T-helper 22 cell (primary cell): ENCODE data around the gene LIMCH1.
"Not testable (repeated sequence)": the region's sequence is repeated elsewhere in the genome, so short reads cannot be mapped to it uniquely, and the experiment has no call there.

Experiments
- DNase-seq: peaks from one replicate; pipeline ENCODE4 v3.0.0-alpha.2; 2020; ENCODE audit warnings: low read depth

The LIMCH1 gene

DNA sequence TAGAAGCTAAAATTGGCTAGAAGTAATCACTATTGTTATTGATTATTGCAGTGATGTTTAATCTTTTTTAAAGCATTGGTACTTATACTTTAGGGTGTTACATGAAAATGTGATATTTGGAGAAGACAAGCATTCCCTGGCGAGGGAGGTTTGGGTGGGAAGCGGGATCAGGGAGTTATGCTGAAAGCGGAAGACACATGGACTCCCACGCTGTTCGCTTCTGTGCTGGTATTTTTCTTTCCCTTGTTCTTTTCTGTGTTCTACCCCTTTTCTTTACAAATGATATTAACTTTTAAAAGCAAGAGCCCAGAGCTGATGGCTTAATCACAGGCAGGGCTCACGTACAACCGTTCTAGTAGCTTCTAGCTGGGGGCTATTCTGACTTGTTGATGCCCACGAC is 148.9 kb downstream of the LIMCH1 start:
- DNase-seq = no peak

DNA sequence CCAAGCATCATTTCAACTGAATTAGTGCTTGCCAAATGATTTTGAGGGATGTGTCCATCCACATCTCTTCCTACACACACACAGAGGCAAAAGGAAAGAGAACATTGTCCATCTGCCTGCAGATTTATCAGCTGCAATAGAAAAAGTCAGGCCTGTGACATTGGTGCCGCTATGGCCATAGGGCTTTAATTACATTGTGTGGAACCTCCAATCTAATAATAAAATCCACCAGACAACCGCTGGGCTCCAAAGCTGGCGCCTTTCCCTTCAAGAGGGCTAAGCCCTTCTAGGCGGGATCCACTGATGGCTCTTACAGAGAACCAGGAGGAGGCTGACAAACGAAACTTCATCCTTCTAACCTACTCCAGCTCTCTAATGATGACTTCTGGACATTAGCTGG is 150.0 kb downstream of the LIMCH1 start:
- no peak for DNase-seq

DNA sequence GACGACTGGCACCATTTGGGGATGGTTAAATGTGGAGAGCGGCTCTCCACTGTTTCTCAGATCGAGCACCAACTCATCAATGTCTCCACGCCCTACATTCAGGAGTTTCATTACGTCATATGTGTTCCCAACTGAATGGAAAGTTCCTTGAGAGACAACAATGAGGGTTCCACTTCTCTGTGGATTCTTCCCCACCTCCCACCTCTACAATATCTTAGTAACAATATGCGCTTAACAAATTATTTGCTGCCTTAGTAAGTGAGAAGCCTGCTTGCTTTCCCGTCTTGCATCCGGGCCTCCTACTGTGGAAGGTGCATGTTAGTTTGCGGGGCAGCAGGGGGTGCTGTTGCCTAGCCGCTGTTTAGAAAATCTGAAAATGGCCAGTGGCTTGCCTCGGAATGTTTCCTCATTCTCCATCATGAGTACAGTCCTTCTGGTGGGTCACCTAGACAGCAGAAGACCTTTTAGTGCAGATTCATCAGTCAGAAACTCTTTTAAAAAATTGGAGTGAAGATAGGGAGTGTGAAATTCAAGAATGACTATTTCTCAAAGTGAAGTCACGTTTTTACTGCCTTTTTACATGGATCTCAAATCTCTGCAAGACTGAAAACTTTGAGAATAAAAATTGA is 154.9 kb downstream of the LIMCH1 start:
- DNase-seq = no peak

DNA sequence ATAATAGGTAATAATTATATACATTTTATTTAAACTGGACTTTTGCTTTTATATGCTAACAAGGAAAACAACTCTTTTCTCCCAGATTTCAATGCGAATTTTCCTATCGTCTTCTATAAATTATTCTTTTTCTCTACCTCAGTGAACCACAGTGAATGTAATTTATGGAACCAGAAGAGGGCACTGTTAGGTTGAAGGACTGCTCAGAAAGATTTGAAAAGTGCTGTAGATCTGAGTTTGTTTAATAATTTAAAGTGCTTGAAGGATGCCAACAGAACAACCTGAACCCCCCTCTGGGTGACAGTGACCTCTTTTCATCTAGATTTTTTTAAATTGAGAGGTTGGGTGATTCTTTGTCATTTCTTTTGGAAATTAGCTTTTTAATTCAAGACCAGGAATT is 155.7 kb downstream of the LIMCH1 start:
- DNase-seq = no peak

DNA sequence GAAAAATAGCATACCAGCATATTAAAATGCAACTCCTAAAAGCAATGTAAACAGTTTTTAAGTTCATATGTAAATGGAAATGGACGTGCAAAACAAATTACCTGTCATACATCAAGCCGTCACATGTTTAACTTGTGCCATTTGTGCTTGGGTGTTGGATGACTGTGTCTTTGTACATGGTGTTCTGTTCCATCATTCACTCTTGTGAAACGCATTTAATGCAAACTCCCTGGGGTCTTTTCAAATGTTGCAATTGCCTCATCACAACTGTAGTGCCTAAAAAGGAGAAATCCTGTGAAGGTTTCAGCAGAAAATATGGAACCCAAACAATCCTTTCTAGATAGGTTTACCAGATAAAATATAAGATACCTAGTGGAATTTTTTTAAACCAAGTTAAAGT is 158.2 kb downstream of the LIMCH1 start:
- no peak for DNase-seq

DNA sequence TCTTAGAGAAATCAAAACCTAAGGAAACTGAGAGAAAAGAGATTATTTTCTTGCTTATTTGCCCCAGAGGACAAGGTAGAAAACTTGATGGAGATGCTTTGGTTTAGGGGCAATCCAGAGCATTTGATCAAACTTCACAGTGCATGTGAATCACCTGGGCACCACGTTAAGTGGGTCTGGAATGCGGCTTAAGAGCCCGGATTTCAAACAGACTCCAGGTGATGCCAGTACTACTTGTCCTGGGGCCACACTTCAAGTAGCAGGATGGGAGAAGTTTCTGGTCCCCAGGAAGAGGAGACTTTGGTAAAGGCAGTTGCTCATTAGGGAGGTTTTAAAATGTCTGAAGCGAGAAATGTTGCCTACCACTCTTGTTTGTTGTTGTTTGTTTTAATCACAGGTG is 158.8 kb downstream of the LIMCH1 start:
- no peak for DNase-seq

DNA sequence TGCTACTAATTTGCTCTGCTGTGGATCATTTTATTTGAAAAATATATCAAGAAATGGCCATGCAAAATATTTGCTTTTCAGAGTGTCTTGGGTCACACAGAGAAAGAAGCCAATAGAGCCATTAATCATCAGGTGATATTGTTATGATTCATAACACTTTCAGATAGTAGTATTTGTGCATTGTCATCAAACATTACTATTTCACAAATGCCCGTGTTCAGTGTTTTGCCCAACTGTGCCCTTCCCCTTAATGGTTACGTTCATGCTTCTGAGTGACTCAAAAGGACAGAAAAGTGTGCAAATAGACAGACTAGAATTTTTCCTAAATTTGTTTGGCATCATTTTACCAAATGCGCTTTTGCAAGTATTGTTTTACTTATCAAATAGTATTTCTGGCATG is 164.0 kb downstream of the LIMCH1 start:
- no peak for DNase-seq

DNA sequence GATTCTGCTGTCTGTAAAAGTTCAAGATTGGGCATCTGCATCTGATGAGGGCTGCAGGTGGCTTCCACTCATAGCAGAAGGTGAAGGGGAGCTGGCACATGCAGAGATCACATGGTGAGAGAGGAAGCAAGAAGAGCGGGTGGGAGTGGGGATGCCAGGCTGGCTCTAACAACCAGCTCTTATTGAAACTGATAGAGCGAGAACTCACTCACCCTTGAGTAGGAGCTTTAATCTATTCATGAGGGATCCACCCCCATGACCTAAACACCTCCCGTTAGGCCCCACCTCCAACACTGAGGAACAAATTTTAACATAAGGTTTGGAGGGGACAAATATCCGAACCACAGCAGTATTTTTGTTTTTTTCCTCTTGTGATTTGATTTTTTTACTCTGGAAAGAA is 164.8 kb downstream of the LIMCH1 start:
- DNase-seq = no peak

DNA sequence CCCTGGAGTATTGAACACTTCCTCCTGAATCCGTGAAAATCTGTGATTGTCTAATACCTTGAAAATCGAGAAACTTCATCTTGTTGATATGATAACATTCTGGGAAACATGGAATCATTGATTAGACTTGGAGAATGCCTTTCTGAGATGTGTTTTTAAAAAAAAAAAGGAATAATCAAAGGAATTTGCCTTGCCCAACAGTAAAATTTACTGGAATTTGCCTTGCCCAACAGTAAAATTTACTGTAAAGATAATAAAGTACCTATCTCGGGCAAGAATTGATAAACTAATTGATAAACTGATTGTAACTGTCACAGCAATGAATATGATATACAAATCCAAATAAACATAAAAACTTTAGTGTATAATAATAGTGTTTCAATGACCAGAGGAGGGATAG is 165.8 kb downstream of the LIMCH1 start:
- no peak for DNase-seq

DNA sequence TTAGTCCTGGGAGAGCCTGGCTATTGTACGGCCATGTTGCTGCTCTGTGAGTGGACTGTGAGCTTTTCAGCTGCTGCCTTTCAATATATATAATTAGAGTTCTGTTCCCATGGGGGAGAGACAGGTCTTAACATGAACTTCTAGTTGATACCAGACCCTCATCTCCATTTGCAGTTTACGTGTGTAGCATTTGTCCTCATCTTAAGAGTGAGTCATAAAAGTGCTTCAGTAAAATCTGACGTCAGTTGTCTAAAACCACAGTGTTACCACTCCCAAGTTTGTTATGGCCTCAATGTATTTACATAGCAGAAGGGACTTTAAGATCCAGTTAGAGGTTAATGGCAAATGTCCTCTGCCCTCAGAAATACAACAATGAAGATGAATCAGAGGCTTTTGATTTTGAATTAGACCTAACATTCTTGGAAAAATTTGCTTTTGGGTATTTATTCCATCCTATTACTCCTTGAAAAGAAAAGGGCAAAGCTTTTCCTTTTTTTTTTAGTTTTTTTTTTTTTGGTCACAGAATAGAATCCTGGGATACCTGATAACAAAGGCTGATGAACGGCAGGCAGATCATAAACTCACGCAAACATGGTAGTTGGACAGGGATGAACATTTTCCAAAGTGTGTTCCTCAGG is 172.0 kb downstream of the LIMCH1 start:
- DNase-seq = no peak

DNA sequence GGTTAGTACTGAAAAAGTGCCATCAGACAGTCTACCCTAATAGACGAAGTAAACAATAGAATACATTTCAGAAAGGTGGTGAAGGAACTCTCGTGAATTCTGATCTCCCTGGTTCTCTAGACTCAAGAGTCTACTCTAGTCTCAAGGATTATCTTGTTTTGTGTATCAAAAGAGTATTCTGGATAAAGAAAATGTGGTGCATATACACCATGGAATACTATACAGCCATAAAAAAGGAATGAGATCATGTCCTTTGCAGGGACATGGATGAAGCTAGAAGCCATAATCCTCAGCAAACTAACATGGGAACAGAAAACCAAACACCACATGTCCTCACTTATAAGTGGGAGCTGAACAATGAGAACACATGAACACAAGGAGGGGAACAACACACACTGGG is 173.7 kb downstream of the LIMCH1 start:
- not testable (repeated sequence) for DNase-seq

DNA sequence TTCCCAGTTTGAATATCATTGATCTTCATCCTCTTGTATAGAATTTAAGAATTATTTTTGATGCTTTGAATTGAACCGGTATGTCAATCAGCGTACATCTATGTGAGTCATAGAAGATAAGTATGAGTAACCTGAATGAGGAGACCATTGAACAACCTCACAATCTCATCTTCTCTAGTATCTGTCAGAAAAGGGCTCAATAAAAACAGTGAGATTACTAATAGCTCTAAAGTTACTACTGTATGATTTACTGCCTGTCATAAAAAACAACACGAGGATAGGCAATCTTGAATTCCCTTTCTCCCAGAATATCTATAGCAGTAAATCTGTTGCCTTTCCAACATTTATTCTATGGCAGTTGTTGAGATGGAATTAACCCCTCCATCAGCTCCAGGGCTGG is 174.5 kb downstream of the LIMCH1 start:
- DNase-seq = no peak

DNA sequence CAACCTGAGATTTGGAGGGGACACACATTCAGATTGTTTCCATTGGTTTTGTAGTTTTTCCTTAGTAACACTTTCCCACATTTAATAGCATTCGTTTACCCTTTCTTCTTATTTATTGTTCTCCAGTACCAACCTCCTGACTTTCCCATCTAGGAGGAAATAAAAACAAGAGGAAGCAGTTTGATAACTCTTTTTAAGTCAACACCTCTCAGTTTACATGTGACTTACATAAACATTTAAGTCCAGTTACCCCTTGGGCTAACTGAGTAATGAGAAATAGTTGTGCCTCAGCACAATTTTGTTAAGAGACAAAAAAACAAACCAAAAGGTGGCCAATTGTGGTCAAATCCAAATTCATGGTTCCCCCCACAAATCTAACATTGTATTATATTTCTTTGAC is 175.8 kb downstream of the LIMCH1 start:
- no peak for DNase-seq

DNA sequence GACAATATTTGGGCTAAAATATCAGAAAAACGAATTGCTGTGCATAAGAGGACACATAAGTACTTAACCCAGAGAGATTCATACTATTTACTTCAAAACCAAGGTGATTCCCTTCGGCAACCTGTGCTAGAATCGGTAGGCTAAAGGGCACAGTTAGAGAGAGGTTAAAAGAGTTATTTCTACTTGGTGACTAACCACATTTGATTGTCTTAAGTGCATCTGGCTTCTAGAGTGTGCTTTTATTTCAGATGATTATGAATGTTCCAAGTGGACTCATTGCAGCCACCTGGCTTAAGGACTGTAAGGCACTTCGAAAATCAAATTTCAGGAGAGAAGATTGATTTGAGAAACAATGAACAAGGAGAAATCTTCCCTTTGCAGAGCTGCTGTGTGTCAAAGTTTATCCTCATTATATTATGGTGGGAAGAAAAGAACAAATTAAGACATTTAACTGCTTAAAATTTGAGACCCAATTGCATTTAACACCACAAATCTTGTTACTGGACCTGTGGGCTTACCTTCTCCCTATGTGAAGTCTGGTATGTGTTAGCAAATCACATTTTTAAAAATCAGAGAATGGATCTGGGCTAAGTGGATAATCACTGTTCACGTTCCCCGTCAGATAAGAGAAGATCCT is 176.5 kb downstream of the LIMCH1 start:
- DNase-seq = no peak

DNA sequence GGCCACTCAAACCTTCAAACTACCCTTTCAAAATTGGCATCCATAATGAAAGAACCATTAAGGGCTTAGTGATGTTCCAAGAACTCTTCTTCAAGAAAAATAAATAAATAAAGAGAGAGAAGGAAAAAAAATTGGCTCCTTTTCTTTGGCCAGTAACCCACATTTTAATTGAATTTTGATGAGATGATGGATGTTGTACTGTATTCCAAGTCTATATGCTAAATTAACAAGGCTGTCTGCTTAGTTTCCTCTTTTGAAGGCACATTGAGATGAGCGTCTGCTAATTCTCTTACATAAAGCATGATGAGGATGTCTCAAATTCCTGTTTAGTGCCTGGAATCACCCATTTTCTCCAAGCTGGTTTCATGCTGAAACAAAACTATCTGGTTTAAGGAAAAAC is 177.2 kb downstream of the LIMCH1 start:
- DNase-seq = no peak

DNA sequence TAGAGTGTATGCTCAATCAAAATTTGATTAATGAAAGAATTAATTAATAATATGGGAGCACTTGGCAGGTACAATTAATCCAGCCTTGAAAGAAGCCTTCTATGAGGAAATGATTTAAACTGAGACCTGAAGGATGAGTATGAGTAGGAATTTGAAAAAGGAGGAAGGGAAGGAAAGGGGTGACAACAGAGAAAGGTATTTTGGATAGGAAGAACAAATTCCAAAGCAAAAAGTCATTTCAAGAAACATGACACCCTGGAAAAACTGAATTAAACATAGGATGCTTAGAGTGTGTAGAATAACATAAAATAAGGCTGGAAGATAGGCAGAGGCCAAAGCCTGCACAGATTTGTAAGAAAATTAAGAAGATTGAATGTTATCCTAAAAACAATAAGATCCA is 180.9 kb downstream of the LIMCH1 start:
- no peak for DNase-seq

DNA sequence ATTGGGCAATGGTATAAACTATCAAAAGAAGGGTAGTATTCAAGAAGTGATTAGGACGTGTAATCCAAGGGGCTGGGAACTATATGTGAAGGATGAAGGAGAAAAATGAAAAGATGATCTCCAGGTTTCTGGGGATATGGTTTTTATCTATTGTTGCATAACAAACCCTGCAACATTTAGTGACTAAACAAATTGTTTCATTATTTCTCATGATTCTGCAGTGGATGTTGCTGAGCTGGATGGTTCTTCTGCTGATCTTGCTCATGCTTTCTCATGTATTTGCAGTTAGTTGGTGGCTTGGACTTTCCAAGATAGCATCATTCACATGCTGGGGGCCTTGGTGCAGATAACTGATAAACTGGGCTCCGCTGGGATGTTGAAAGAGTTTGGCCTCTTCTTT is 181.5 kb downstream of the LIMCH1 start:
- no peak for DNase-seq

DNA sequence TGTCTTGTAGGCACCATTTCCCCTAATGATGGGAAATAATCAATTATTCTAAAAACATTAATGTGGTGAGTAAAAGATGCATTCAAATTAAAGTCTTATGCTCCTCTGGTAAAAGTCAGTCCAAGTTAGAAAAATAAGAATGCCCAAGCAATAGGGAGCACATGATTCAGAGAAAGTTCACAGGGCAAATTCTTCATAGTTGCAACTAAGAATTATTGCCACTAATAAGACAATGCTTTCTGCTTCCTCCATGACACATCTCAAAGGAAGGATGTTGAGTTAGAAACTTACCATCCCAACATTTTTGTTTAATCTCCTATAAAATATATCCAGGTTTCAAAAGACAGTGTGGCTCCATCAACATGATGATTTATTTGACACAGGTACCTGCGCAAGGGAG is 184.2 kb downstream of the LIMCH1 start:
- DNase-seq = no peak

DNA sequence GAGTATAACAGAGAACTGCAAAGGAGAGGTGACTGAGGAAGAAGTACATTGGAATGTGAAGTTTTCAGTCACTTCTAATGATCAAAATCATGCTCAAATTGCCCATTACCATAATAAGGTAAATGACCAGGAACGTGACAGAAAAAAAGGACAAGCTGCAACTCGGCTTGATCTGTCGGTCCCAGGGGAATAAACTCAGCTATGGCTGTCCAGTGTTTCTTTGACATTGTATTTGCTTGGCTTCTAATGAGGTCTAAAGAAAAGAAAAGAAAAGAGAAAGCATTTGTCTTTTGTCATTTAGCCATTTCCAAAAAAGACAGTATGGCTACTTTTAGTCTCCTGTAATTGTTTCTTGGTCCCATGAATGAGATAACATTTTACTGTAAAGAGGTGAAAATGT is 185.3 kb downstream of the LIMCH1 start:
- no peak for DNase-seq

DNA sequence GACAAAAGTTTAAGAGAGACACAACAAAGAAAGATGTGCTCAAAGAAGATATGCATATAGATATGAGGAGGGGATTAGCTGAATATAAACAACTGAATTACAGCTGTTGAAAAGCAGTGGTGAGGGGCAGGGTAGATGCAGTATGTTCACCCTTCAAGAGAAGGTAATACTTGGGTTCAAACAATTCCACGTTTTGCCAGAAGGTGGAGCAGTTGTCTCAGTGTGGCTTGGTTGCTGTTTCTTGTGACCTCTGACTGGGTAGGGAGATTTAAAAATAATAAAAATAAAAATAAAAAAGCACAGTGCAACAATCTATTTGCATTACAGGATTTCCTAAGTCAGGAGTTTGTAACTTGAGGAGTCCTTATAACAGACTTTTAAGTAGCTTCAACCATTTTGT is 187.3 kb downstream of the LIMCH1 start:
- DNase-seq = no peak

DNA sequence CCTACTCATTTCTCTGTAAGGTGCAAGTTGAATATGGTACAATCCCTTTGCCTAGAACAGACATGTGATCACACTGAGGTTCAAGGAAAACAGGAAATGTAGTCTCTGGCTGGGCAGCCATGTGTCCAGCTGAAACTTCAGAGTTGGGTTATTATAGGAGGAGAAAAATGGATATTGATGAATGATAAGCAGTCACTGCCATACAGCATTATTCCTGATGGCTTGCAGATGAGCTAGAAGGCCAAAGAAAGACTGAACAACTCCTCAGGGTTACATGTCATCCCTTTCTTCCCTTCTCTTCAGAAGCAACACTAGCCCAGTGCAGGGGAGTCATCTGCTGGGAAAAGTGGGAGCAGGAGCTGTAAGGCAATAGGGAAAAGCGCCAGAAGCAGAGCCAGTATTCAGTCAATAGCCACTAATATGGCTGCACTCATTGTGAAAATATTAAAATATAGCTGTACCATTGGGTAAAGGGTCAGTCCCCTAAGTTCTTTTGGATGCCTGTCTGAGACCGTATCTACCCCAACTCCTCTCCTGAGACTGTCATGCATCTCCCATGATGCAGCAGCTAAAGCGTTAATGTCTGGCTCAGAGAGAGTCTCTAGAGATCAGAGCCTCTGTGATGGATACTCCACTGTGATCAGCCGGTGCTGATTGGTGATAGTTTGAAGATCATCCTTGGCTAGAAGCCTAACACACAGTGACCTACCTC is 190.1 kb downstream of the LIMCH1 start:
- DNase-seq = no peak

DNA sequence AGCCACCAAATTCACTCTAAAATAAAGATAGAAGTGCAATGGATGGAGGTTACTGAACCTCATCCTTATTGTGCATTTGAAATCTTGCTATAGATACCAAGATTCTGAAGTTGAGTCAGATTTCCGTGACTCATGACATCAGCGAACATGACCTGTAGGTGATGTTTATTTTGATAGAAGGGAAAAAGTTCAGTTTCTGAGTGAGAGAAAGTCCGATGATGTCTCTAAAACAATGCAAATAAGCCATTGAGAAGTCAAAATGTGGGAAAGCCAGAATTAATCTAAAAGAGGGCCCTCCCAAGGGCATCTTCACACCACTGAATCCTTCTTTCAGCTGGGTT is 190.6 kb downstream of the LIMCH1 start:
- no peak for DNase-seq

DNA sequence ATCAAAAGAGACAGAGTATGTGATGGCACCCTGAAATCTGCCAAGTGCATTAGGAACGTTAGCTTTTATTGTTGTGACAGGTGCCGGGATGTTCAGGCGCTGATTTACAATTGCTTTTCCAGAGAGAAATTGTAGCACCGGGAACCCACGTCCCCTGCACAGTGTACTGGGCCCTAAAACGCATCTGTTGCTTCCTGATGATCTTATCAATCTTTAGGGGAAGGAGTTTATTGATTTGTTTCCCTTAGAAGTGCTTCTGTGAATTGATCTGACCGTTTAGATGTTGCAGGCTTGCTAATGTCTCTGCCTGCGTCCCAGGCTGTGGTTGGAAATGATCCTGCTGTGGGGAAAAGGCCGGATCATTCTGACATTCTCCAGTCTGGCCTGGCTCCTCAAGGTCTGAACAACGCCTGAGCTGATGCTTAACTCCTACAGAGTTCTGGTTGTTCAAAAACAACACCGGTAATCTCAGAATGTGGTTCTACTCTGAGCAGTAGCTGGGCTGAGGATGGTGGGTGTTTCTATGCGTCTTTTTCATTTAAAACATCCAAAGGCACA is 193.7 kb downstream of the LIMCH1 start:
- no peak for DNase-seq
